Measurements from ENCODE around the gene LIN52.

- TF ChIP-seq CTCF (IDR thresholded peaks at IDR 0.05) (peak; percentile 28 to 85 (median 79)), POLR2A (IDR thresholded peaks at IDR 0.05) (no peak)
Observed at GRCh38 chr14:74217672-74218448, 133.1 kb downstream of the LIN52 start.
